Effector memory CD8-positive, alpha-beta T cell (primary cell): ENCODE data around the gene EIF5A2.
"Not testable (repeated sequence)": the region's sequence is repeated elsewhere in the genome, so short reads cannot be mapped to it uniquely, and the experiment has no call there.

ENCODE experiments used
- ATAC-seq: fragments of 150-1000 bp; cut with Tn5 transposase; replicated peaks from 2 replicates; pipeline ENCODE4 v1.10.0; 2021; ENCODE audit warnings: mild to moderate bottlenecking, moderate library complexity
- DNase-seq, 3 experiments: peaks; one replicate each; pipeline ENCODE4 v3.0.0; 2021
- H3K27ac Mint-ChIP-seq, 2 donors: one replicate each; pipeline ENCODE4 v1.8.0; 2022; ENCODE audit warnings: mild to moderate bottlenecking in 2 of 2, mixed read lengths in 2 of 2, moderate library complexity in 2 of 2
- H3K27me3 Mint-ChIP-seq, 2 donors: one replicate each; pipeline ENCODE4 v1.8.0; 2022; ENCODE audit warnings: mixed read lengths in 2 of 2
- H3K36me3 Mint-ChIP-seq: one replicate; pipeline ENCODE4 v1.8.0; 2022; ENCODE audit warnings: mild to moderate bottlenecking, moderate library complexity, mixed read lengths; ENCODE audit not compliant: insufficient read depth
- H3K4me1 Mint-ChIP-seq, 2 donors: one replicate each; pipeline ENCODE4 v1.8.0; 2022; ENCODE audit warnings: low read depth in 2 of 2, mixed read lengths in 2 of 2
- H3K4me3 Mint-ChIP-seq, 2 donors: one replicate each; pipeline ENCODE4 v1.8.0; 2022; ENCODE audit warnings: mild to moderate bottlenecking in 2 of 2, mixed read lengths in 2 of 2, moderate library complexity in 2 of 2
- H3K9me3 Mint-ChIP-seq, 2 donors: one replicate each; pipeline ENCODE4 v1.8.0; 2022; ENCODE audit warnings: mixed read lengths in 2 of 2

EIF5A2 gene

DNA sequence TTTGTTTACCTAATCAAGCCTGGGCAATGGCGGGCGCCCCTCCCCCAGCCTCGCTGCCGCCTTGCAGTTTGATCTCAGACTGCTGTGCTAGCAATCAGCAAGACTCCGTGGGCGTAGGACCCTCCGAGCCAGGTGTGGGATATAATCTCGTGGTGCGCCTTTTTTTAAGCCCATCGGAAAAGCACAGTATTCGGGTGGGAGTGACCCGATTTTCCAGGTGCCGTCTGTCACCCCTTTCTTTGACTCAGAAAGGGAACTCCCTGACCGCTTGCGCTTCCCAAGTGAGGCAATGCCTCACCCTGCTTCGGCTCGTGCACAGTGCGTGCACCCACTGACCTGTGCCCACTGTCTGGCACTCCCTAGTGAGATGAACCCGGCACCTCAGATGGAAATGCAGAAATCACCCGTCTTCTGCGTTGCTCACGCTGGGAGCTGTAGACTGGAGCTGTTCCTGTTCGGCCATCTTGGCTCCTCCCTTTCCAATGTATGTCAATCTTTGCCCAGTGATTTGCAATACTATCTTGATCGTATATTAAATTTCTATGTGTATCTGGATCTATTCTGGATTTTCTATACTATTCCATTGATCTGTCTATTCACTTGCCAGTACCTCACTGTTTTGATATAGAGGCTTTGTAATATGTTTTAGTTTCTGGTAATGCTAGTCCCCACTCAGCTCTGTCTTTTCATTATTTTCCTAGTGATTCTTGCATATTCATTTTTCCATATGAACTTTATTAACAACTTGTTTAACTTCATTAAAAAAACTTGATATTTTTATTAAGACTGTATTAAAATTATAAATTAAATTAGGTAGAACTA is 24.1 kb downstream of the EIF5A2 start:
- not testable (repeated sequence) for H3K36me3 Mint-ChIP-seq, H3K4me3 Mint-ChIP-seq, DNase-seq, H3K4me1 Mint-ChIP-seq, H3K9me3 Mint-ChIP-seq, H3K27ac Mint-ChIP-seq, ATAC-seq
- H3K27me3 Mint-ChIP-seq, result peaks cover 5 to 12% of the 10 kb centered on the region in 2 donors

DNA sequence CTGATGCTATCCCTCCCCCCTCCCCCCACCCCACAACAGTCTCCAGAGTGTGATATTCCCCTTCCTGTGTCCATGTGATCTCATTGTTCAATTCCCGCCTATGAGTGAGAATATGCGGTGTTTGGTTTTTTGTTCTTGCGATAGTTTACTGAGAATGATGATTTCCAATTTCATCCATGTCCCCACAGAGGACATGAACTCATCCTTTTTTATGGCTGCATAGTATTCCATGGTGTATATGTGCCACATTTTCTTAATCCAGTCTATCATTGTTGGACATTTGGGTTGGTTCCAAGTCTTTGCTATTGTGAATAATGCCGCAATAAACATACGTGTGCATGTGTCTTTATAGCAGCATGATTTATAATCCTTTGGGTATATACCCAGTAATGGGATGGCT is 29.7 kb downstream of the EIF5A2 start:
- not testable (repeated sequence) for ATAC-seq, H3K4me3 Mint-ChIP-seq, H3K4me1 Mint-ChIP-seq, DNase-seq, H3K9me3 Mint-ChIP-seq, H3K36me3 Mint-ChIP-seq, H3K27ac Mint-ChIP-seq, H3K27me3 Mint-ChIP-seq

DNA sequence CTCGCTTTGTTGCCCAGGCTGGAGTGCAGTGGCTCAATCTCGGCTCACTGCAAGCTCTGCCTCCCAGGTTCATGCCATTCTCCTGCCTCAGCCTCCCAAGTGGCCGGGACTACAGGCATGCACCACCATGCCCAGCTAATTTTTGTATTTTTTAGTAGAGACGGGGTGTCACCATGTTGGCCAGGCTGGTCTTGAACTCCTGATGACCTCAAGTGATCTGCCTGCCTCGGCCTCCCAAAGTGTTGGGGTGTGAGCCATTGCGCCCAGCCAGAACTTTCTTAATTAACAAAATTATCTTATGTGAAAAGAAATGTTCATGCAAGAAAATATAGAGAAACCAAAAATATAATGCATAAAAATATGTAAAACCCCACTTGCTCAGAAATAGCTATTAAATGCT is 31.1 kb downstream of the EIF5A2 start:
- not testable (repeated sequence) for ATAC-seq

DNA sequence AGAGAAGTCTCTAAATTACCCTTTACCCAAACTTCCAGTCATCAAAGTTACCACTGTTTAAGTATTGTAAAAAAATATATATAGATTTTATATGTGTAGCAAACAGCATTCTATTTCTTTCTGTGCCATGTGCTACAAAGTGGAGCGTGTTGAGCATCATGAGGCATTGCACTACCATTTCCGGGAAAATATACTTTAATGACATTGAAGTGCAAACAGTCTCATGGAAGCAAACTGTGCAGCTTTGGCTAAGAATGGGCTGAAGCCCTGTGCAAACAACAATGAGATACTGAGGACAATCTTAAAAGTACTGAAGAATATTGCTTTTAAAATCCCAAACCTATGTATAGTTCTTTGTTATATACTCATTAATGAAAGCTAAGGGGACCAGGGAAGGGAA is 31.9 kb downstream of the EIF5A2 start:
- H3K4me3 Mint-ChIP-seq, result no peak overlapping the region
- H3K36me3 Mint-ChIP-seq, result no peaks in the 10 kb centered on the region
- no peaks in the 10 kb centered on the region for H3K27me3 Mint-ChIP-seq
- no peak overlapping the region for H3K27ac Mint-ChIP-seq
- H3K9me3 Mint-ChIP-seq, result no peaks in the 10 kb centered on the region
- ATAC-seq (no peak), DNase-seq (no peak)
- no peaks in the 10 kb centered on the region for H3K4me1 Mint-ChIP-seq

More for the DNA sequence above, 31.1 kb downstream of the EIF5A2 start:
- H3K4me3 Mint-ChIP-seq, H3K9me3 Mint-ChIP-seq, H3K4me1 Mint-ChIP-seq, H3K27ac Mint-ChIP-seq, H3K36me3 Mint-ChIP-seq, H3K27me3 Mint-ChIP-seq, DNase-seq: not testable (repeated sequence)

DNA sequence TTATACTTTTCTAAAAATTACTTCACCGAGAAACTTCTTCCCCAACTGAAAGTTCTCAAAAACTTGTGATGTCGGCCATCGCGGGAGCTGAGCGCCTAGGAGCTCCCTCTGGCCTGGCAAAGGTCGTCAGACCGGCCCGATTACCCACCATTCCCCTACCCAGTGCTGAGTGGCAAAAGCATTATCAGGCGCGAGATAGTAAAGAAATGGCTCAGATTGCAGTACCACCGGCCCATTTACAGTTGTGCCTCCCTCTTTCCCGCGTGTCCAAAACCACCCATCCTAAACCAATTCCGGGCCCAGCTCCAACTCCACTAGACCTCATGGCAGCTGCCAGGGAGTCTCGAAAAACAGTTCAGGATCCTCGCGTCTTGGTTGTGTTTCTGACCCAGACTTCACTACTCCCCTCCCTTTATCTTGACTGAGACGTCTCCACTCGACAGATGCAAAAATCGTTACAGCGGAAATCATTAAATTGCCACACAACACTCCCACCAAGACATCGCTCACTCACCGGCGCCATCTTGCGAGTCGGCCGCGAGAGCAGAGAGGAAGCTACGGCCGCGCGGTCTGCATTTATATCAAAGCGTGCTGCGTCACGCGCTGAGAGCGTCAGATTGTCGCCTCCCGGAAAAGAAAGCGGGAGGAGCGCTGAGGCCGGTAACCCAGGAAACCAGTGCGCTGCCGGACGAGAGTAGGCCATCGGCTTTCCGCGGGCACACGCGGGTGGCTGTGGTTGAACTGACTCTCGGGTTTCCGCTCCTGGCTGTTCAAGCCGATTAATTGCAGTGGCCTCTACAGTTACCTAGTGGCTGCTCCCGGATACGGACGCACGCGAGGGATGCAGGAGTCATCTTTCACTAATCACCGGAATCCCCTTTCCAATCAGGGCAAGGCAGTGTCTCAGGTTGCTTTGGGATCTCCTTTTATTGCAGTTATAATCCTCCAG is 38.5 kb downstream of the EIF5A2 start, which contains the start of gene RPL22L1:
Gene RPL22L1, minus strand, starts transcription at position 551 of the 949 bp plus-strand sequence. Its CDS starts 28 bp downstream, at position 523.
- Mint-ChIP-seq H3K4me1 (peaks cover 19 to 26% of the 10 kb centered on the region in 2 donors), H3K36me3 (peaks cover 53% of the 10 kb centered on the region), H3K27me3 (no peaks in the 10 kb centered on the region), H3K27ac (peak within 1 kb of the TSS; percentile 96 to 98), H3K9me3 (no peaks in the 10 kb centered on the region), H3K4me3 (peak within 1 kb of the TSS; percentile 94 to 97)
- DNase-seq (peak; percentile 92), ATAC-seq (peak; percentile 94)

DNA sequence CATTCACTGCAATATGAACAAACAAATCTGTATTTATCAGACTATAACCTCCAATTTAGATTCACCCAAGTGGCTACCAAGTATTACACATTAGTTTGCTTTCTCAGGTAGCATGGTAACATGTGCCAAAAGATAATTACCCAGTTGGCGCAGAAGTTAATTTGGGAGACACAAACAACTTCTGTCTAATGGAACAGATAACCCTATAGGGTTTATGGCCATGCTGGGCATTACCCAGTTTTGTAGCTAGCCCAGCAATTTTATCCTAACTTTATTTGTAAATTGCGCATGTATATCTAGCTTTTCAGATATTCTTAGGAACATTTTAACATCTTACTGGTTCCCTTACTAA is 39.2 kb downstream of the EIF5A2 start:
- Mint-ChIP-seq H3K27ac (peak overlapping the region; percentile 96 to 98), H3K4me1 (peaks cover 19 to 26% of the 10 kb centered on the region in 2 donors), H3K4me3 (peak overlapping the region; percentile 94 to 97), H3K27me3 (no peaks in the 10 kb centered on the region), H3K36me3 (peaks cover 53% of the 10 kb centered on the region), H3K9me3 (no peaks in the 10 kb centered on the region)
- ATAC-seq (no peak), DNase-seq (no peak)

DNA sequence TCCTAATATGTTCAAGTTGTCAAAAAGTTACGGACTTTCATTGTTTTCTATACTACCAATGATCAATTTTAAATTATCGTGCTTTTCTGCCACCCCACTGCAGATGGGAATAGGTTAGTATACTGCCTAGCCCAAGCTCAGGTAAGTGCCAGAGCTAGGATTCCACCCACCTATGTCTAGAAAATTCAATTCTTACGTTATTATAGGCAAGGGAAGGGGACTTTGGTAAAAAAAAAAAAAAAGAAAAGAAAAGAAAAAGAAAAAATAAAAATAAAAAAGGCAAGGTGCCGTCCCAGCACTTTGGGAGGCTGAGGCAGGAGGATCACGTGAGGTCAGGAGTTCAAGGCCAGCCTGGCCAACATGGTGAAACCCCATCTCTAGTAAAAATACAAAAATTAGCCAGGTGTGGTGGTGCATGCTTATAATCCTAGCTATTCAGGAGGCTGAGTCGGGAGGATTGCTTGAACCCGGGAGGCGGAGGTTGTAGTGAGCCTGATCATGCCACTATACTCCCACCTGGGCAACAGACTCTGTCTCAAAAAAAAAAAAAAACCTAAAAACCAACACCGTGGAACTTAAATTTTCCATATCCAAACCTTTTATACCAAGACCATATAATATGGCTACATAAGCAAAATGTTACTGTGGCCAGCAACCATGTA is 39.7 kb downstream of the EIF5A2 start:
- Mint-ChIP-seq H3K4me1 (peaks cover 19 to 26% of the 10 kb centered on the region in 2 donors), H3K36me3 (peaks cover 53% of the 10 kb centered on the region), H3K27me3 (no peaks in the 10 kb centered on the region), H3K27ac (peak overlapping the region; percentile 96 to 98), H3K9me3 (no peaks in the 10 kb centered on the region), H3K4me3 (peak overlapping the region; percentile 94 to 97)
- DNase-seq (no peak), ATAC-seq (no peak)

DNA sequence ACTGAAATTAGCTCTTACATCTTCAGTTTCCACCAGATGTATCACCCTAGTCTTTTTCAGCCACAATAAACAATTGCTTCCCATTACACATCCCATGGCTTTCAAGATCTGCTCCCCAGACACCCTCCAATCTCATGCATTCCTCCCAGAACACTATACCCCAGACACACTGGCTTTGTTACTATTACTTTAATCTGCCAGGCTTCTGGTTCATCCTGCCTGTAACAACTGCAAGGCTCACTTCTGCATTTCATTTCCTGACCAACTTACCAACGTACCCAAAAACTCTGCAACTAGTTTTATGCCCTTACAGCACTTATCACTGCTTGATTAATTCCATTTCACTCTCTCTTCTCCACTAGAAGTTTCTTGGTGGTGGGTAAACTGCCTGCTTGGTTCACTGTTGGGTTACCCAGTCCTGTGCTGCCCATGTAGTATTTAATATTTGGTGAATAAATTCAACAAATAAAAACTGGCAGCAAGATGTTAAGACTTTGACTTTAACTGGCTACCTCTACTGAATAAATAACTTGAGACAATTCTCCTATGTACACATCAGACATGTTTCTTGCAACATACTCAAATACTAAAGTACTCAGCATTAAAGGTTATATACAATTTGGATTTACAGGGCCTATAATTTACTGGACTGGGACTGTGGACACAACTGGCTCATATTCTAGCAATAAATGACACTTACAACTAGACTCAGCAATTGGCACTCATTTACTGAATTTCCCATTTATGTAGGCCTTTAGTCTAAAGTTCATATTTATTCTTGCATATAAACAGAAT is 41.1 kb downstream of the EIF5A2 start:
- DNase-seq, result no peak
- Mint-ChIP-seq H3K4me3 (peak overlapping the region in 1 of 2 donors; percentile 30), H3K4me1 (peaks cover 19 to 26% of the 10 kb centered on the region in 2 donors), H3K36me3 (peaks cover 53% of the 10 kb centered on the region), H3K9me3 (no peaks in the 10 kb centered on the region), H3K27ac (peak overlapping the region in 1 of 2 donors; percentile 73), H3K27me3 (no peaks in the 10 kb centered on the region)
- ATAC-seq, result no peak

DNA sequence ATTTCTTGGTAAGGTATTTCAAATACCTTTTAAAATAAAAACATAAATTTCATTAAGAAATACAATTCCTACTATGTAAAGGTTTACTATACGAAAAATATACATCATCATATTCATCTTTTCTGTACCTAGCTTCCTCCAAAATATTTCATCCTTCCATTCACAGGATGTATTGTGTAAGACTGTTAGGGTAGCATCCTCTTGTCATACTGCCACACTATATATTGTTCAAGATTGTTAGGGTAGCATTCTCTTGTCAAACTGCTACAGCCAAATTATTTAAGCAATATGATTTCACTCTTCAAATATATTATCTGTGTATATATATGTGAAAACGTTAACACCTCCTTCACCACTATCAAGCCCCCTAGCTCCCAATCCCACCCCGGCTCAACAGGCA is 41.9 kb downstream of the EIF5A2 start:
- H3K27me3 Mint-ChIP-seq, result no peaks in the 10 kb centered on the region
- H3K4me3 Mint-ChIP-seq, result no peak overlapping the region
- no peaks in the 10 kb centered on the region for H3K9me3 Mint-ChIP-seq
- H3K36me3 Mint-ChIP-seq, result peaks cover 53% of the 10 kb centered on the region
- DNase-seq (no peak), ATAC-seq (no peak)
- peaks cover 19 to 26% of the 10 kb centered on the region in 2 donors for H3K4me1 Mint-ChIP-seq
- H3K27ac Mint-ChIP-seq, result peak overlapping the region in 1 of 2 donors; percentile 73

DNA sequence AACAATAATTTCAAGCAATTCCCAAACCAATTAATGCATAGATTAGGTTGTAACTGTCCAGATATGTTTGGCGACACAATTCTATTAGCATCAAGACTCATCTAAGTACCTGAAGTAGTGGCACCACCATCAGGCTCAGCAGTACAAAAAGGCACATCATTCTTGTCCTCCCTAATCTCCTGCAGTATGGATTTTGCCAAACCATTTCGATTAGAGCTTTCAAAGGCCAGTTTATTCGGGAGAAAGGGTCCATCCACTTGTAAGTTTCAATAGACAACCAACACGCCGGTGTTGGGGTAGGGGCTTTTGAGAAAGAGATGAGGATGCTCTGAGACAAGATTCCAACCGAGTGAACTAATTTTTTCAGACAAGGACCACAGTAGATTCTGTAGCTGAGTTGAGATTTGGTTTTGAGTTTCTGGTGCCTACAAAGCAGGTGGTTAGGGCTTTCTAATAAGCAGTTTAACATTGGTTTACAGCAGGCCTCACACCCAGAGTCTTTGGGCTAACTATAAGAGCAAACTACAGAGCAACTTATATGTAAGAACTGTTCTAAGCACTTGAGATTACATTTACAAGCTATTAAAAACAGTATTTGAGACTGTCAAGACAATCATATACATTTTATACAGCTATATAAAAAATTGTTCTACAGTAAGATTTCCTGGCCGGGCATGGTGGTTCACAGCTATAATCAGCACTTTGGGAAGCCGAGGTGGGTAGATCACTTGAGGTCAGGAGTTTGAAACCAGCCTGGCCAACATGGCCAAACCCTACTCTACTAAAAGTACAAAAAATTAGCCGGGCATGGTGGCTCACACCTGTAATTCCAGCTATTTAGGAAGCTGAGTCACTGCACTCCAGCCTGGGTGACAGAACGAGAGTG is 43.0 kb downstream of the EIF5A2 start:
- H3K27ac Mint-ChIP-seq, result peak overlapping the region in 1 of 2 donors; percentile 61
- no peaks in the 10 kb centered on the region for H3K9me3 Mint-ChIP-seq
- H3K27me3 Mint-ChIP-seq, result no peaks in the 10 kb centered on the region
- peaks cover 49% of the 10 kb centered on the region for H3K36me3 Mint-ChIP-seq
- DNase-seq (no peak), ATAC-seq (no peak)
- no peak overlapping the region for H3K4me3 Mint-ChIP-seq
- peaks cover 19 to 24% of the 10 kb centered on the region in 2 donors for H3K4me1 Mint-ChIP-seq

DNA sequence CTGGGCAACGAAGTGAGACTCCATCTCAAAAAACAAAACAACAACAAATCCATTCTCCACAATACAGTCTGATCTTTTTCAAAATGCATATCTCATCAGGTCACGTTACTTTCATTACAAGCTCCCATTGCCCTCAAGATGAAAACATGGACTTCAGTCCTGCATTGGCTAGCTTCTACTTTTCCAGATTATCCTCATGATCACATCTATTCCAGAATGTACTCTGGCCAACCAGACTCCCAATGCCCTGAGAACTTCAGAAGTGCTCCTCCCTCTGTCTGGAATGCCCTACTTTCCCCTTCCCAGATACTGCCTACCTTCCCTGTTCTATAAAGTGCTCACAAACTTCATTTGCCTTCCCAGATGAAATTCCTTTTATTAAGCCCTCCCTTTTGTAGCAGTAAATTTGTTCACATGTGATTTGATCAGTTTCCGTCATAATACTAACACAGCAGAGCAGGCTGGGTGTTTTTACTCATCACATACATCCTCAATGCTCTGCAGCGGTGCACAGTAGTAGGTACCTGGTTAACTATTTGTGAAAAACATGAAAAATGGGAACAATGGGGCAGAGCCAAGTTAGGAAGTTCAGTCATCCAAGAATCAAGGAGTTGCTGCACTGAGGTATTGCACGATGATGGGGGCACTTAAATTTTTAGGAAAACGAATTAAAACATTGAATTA is 43.8 kb downstream of the EIF5A2 start:
- peaks cover 41% of the 10 kb centered on the region for H3K36me3 Mint-ChIP-seq
- peak overlapping the region in 1 of 2 donors; percentile 9 for H3K27ac Mint-ChIP-seq
- no peaks in the 10 kb centered on the region for H3K9me3 Mint-ChIP-seq
- DNase-seq (no peak), ATAC-seq (no peak)
- peaks cover 15 to 17% of the 10 kb centered on the region in 2 donors for H3K4me1 Mint-ChIP-seq
- H3K27me3 Mint-ChIP-seq, result no peaks in the 10 kb centered on the region
- no peak overlapping the region for H3K4me3 Mint-ChIP-seq
